DMS153 treated with DMSO at 0.1 percent for 48 hours (cell line): Measurements from ENCODE around the gene EMP2.
"Not testable (repeated sequence)": the region's sequence is repeated elsewhere in the genome, so short reads cannot be mapped to it uniquely, and the experiment has no call there.

ENCODE experiments used
- DNase-seq: peaks from one replicate; lab custom pipeline; 2025; ENCODE audit not compliant: unreplicated experiment; lab: John Stamatoyannopoulos, UW

The EMP2 gene

GRCh38 chr16:10552998-10553491 lies 27.4 kb downstream of the EMP2 start:
- DNase-seq, result no peak

- no peak for DNase-seq
Measured at GRCh38 chr16:10552281-10552680, 28.1 kb downstream of the EMP2 start.

- DNase-seq, result no peak
Measured at GRCh38 chr16:10551881-10552280, 28.5 kb downstream of the EMP2 start.

DNA sequence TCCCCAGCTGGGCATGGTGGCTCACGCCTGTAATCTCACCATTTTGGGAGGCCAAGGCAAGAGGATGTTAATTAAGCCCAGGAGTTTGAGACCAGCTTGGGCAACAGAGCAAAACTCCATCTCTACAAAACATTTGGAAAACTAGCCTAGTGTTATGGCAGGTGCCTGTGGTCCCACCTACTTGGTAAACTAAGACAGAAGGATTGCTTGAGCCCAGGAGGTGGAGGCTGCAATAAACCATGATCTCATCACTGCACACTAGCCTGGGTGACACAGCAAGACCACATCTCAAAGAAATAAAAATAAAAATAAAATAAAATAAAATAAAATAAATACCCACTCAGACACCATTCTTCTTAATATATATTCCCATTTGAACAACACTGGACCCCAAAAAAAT lies 32.0 kb downstream of the EMP2 start:
- no peak for DNase-seq

DNA sequence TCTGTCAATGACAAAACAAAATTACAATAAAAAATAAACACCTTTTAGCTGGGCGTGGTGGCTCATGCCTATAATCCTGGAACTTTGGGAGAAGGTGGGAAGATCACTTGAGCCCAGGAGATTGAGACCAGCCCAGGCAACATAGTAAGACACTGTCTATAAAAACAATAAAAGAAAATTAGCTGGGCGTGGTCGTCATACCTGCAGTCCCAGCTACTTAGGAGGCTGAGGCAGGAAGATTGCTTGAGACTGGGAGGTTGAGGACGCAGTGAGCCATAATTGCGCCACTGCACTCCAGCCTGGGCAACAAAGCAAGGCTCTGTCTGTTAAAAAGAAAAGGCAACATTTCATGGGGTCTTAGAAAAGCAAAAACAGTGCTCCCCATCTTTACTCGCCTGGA lies 32.7 kb downstream of the EMP2 start:
- DNase-seq, result no peak

- DNase-seq, result no peak
Measured at GRCh38 chr16:10543231-10543977, 37.0 kb downstream of the EMP2 start.

GRCh38 chr16:10541366-10541765 lies 39.0 kb downstream of the EMP2 start:
- no peak for DNase-seq

- DNase-seq, result no peak
Measured at GRCh38 chr16:10539793-10540192, 40.6 kb downstream of the EMP2 start.

- DNase-seq, result no peak
Measured at GRCh38 chr16:10539236-10539635, 41.2 kb downstream of the EMP2 start.

- no peak for DNase-seq
Measured at GRCh38 chr16:10538583-10538982, 41.8 kb downstream of the EMP2 start.

- no peak for DNase-seq
Measured at GRCh38 chr16:10537946-10538345, 42.5 kb downstream of the EMP2 start.

DNA sequence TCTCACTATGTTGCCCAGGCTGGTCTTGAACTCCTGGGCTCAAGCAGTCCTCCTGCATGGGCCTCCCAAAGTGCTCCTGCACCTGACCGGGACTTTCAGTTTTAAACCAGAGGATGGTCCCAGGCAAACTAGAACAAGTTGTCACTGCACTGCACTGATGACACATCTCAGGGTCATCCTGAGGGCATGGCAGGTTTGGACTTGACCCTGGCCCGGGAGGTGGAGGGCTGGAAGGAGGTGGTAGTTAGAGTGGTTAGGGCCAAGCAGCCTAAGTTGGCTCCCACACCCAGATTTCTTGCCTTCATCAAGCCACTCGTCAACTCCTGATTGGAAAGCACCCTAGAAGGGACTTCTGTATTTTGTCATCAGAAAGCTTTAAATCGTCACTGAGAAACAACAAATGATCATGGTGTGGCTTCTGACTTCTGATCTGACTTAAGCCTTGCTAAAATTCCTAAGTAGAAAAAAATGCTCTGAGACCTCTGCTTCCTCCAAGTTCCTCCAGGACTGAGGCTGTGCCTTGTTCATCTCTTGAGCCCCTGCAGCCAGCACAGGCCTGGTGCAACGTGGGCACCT lies 43.5 kb downstream of the EMP2 start:
- no peak for DNase-seq

- DNase-seq, result not testable (repeated sequence)
Measured at GRCh38 chr16:10536328-10536727, 44.1 kb downstream of the EMP2 start.

GRCh38 chr16:10535461-10535860 lies 44.9 kb downstream of the EMP2 start:
- DNase-seq, result no peak

DNA sequence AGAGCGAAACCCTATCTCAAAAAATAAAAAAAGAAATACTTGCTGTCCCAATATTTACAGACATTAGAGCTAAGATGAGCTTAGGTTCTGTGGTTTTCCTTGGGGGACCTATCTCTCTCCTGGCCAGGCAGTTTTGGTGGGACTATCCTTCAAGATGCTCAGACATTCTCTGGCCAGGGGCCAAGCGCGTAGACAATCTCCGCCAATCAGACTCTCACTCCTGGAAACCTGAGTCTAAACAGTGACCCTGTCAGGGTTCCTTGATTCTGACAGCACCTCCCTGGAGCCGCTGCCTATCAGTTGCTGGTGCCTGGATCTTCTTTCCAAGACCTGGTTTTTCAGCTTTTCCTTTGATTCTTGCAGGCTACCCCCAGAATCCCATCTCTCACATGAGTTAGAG lies 45.6 kb downstream of the EMP2 start:
- no peak for DNase-seq

DNA sequence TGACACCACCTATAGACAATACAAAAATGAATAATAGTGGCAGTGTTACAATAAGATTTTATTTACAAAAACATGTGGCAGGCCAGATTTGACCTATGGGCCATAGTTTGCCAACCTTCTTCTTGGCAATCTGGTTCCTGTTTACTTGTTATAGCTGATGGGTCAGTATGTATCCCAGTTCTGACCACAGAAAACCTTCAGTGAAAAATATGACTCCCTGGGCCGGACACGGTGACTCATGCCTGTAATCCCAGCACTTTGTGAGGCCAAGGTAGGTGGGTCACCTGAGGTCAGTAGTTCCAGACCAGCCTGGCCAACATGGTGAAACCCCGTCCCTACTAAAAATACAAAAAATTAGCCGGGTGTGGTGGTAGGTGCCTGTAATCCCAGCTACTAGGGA lies 46.8 kb downstream of the EMP2 start:
- DNase-seq, result not testable (repeated sequence)

GRCh38 chr16:10531582-10531981 lies 48.8 kb downstream of the EMP2 start:
- DNase-seq, result no peak

DNA sequence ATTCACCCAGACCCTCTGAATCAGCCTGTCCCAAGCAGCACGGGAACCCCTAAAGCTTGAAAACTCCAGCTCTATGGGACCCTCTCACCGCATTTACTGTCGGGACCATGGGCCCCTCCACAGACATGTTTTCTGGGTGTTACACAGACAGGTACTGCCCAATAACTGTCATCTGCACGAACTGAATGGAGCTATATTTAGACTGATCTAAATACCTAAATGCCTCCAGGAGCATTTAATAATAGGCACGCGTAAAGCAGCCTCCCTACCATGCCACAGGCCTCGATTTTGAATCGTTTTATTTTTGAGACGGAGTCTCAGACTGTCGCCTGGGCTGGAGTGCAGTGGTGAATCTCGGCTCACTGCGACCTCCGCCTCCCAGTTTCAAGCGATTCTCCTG lies 49.7 kb downstream of the EMP2 start:
- DNase-seq, result no peak

- DNase-seq, result no peak
Measured at GRCh38 chr16:10529895-10530669, 50.3 kb downstream of the EMP2 start.

DNA sequence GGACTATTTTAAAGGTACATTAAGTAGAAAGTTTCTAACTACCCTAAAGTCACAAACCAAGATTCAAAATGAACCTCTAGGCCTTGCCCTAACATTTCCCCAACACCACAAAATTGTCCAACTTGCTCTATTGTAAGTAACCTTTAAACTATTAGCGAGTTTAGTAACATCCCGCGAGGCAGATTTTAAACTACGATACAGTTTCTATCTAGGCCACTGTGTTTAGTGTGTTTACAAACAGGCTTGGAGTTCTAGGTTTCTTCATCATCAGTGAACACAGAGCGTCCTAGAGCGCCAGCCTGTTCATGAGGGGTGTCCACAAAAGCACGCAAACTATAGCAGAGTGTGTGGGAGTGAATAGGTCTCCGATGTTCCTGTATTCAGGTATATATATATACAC lies 51.8 kb downstream of the EMP2 start:
- no peak for DNase-seq

DNA sequence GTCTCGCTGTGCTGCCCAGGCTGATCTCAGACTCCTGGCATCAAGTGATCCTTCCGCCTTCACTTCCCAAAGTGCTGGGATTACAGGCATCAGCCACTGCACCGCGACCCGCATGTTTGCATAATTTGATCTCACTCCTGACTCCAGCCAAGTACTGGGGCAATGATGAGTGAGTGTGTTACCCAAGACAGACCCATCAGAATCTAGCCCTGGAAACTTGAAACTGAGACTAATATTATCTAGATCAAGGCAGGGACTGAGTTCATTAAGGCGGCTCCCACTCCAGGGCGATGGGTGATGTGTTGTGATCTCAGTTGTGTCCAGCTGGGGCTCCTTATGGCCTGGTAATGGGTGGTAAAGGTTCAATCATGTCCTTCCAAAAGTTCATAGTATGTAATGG lies 53.4 kb downstream of the EMP2 start:
- no peak for DNase-seq

DNA sequence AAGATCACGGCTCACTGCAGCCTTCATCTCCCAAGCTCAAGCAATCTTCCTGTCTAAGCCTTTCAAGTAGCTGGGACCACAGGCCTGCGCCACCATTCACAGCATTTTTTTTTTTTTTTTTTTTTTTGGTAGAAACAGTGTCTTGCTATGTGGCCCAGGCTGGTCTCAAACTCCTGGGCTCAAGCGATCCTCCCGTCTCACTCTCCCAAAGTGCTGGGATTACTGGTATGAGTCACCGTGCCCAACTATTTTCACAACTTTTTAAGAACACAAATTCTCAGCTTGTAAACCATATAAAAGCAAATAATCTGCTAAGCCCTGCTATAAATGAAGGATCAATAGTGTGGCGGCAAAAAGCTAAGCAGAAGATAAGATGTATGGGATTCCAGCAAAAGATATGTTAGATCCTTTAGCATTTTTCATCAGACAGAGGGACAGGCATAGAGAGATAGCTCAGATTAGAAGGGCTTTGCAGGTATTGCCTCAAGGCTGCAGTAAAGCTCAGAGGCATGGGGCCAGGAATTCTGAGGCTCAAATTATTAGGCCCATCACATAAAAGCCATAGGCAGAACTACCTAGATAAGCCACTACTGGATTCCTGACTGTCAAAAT lies 55.1 kb downstream of the EMP2 start:
- no peak for DNase-seq
